ENCODE data around the gene GABRB2. TPM values are rescaled to one million over a fixed set of nuclear protein-coding genes. Genes with fewer than 3 reads are reported as not detected.

Gene GABRB2
- total RNA-seq, 4 donors from 2014 or later: 1.9 to 8.0 (median 2.3) TPM

GRCh38 chr5:161344234-161344633 lies 202.3 kb downstream of the GABRB2 start:
- TF ChIP-seq, protein P1, sequence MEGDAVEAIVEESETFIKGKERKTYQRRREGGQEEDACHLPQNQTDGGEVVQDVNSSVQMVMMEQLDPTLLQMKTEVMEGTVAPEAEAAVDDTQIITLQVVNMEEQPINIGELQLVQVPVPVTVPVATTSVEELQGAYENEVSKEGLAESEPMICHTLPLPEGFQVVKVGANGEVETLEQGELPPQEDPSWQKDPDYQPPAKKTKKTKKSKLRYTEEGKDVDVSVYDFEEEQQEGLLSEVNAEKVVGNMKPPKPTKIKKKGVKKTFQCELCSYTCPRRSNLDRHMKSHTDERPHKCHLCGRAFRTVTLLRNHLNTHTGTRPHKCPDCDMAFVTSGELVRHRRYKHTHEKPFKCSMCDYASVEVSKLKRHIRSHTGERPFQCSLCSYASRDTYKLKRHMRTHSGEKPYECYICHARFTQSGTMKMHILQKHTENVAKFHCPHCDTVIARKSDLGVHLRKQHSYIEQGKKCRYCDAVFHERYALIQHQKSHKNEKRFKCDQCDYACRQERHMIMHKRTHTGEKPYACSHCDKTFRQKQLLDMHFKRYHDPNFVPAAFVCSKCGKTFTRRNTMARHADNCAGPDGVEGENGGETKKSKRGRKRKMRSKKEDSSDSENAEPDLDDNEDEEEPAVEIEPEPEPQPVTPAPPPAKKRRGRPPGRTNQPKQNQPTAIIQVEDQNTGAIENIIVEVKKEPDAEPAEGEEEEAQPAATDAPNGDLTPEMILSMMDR (IDR thresholded peaks at IDR 0.05): no peak
- ATAC-seq (ENCODE audit: low FRiP score): no peak
- no peak for DNase-seq (ENCODE audit: low spot score)

- no peak for ATAC-seq (ENCODE audit: low FRiP score)
- TF ChIP-seq, protein P1 (IDR thresholded peaks at IDR 0.05): no peak
- no peak for DNase-seq (ENCODE audit: low spot score)
Measured at GRCh38 chr5:161342886-161343285, 203.6 kb downstream of the GABRB2 start.

GRCh38 chr5:161340012-161340411 lies 206.5 kb downstream of the GABRB2 start:
- no peak for ATAC-seq (ENCODE audit: low FRiP score)
- TF ChIP-seq, protein P1 (IDR thresholded peaks at IDR 0.05): no peak
- DNase-seq (ENCODE audit: low spot score): no peak

DNA sequence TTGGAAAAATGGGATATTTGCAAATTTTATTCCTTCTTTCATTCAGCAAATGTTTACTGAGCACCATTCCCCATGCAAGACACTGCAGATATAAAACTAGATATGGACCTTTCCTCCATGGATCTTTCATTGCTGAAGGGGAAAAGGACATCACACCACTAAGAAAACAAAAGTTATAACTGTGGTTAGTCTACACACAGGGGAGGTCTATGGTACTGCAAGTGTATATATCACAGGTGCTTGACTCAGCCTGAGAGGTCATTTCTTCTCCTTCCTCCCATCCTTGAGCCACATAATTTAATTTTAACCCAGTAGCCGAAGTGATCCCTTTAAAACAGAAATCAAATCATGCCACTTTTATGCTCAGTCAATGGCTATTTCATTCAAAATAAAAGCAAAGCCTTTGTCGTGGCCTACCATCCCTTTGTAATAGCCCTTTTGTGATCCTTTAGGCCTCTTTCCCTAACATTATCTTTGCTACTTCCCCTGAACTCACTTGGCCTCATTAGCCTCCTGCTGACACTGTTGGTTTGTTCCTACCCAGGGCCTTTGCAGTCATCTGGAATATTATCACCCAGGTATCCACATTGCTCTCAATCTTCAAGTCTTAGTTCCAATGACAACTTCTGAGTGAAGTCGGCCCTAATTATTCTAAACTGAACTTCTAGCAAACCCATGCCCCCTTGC lies 213.2 kb downstream of the GABRB2 start:
- TF ChIP-seq, protein P1 (IDR thresholded peaks at IDR 0.05): no peak
- no peak for ATAC-seq (ENCODE audit: low FRiP score)
- no peak for DNase-seq (ENCODE audit: low spot score)

GRCh38 chr5:161332343-161332742 lies 214.2 kb downstream of the GABRB2 start:
- DNase-seq (ENCODE audit: low spot score) (no peak), ATAC-seq (ENCODE audit: low FRiP score) (no peak)
- TF ChIP-seq, protein P1 (IDR thresholded peaks at IDR 0.05): no peak

DNA sequence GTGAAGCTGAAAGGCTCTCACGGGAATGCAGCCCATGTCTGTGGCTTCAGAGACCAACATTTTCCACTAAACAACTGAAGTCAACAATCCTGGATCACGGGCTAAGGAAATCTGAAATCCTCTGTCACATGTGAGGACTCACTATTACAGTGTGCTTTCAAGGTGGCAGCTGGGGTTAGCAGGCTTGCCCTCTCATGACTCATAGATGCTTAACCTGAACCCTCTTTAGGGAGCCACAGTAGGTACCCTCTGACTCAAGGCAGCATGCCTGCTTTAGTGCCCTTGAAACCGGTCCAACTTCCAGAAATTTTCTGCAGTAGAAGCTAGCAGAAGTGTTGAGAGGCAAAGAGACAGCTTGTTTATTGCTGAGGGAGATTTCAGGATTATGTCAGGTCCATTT lies 232.5 kb downstream of the GABRB2 start:
- TF ChIP-seq, protein P1 (IDR thresholded peaks at IDR 0.05): no peak
- ATAC-seq (ENCODE audit: low FRiP score): no peak
- DNase-seq (ENCODE audit: low spot score): no peak

GRCh38 chr5:161312882-161313281 lies 233.6 kb downstream of the GABRB2 start:
- TF ChIP-seq, protein P1 (IDR thresholded peaks at IDR 0.05): no peak

More at GRCh38 chr5:161312882-161313281, 233.6 kb downstream of the GABRB2 start:
- no peak for DNase-seq (ENCODE audit: low spot score)
- ATAC-seq (ENCODE audit: low FRiP score): no peak
